Muscle layer of duodenum (tissue), 2 donors: ENCODE data around the gene C1GALT1.

ENCODE experiments used
- H3K27ac ChIP-seq: one replicate; pipeline ENCODE4 v1.7.0; 2013; ENCODE audit warnings: mild to moderate bottlenecking, low read length
- H3K27me3 ChIP-seq: one replicate; pipeline ENCODE4 v1.7.0; 2013; ENCODE audit warnings: low read depth, mild to moderate bottlenecking, control low read depth, low read length
- H3K36me3 ChIP-seq, 2 donors: one replicate each; pipeline ENCODE4 v1.7.0; 2013; ENCODE audit warnings: low read length in 2 of 2, control low read depth in 1 of 2, mild to moderate bottlenecking in 1 of 2; ENCODE audit not compliant: insufficient read depth in 2 of 2, control insufficient read depth in 1 of 2
- H3K4me1 ChIP-seq, 2 donors: one replicate each; pipeline ENCODE4 v1.7.0; 2013; ENCODE audit warnings: low read length in 2 of 2, mild to moderate bottlenecking in 2 of 2, control low read depth in 1 of 2, moderate library complexity in 1 of 2; ENCODE audit not compliant: insufficient read depth in 2 of 2, control insufficient read depth in 1 of 2
- H3K4me3 ChIP-seq, 2 donors: one replicate each; pipeline ENCODE4 v1.7.0; 2013; ENCODE audit warnings: low read length in 2 of 2, low read depth in 1 of 2, mild to moderate bottlenecking in 1 of 2
- H3K9me3 ChIP-seq, 2 donors: one replicate each; pipeline ENCODE4 v1.7.0; 2013; ENCODE audit warnings: low read length in 2 of 2, control low read depth in 1 of 2, mild to moderate bottlenecking in 1 of 2; ENCODE audit not compliant: control insufficient read depth in 1 of 2
- donor health status: healthy.

The C1GALT1 gene

GRCh38 chr7:7263297-7264230 lies 81.2 kb downstream of the C1GALT1 start:
- Histone ChIP-seq H3K36me3 (no peaks in the 10 kb centered on the region), H3K4me1 (no peaks in the 10 kb centered on the region), H3K4me3 (no peak overlapping the region), H3K9me3 (no peaks in the 10 kb centered on the region), H3K27ac (no peak overlapping the region), H3K27me3 (no peaks in the 10 kb centered on the region)

DNA sequence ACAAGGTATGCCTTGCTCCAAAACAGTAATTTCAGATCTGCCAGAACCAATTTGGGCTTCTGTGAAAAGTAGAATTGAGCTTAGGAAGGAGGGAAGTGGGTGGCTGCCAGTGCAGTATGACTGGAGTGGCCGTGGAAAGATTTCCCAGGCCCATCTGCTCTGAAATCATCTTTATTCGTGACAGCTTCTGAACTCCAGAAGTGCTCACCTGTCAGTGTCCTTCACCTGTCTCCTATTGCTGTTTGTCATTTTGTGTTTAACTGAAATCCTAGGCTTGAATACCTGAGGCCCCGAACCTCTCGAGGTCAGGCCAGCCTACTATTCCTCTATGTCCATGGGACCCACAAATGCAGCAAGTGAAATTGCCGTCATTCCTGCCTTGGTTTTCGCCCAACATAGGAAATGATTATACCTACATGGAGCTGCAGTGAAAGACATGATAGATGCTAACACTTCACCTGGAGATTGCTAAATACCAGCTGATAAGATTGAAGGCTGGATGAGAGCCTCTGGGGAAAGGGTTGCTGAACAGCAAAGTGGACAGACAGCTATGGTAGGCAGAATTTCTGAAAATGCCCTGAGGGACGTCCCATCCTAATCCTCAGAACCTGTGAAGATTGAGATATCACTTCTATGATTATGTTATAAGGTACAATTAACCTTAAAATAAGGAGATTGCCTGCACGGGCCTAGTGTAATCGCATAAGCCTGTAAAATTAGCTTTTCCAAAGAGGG lies 82.1 kb downstream of the C1GALT1 start:
- Histone ChIP-seq H3K27ac (no peak overlapping the region), H3K9me3 (no peaks in the 10 kb centered on the region)

GRCh38 chr7:7265081-7266075 lies 83.0 kb downstream of the C1GALT1 start:
- Histone ChIP-seq H3K9me3 (no peaks in the 10 kb centered on the region), H3K4me3 (no peak overlapping the region), H3K4me1 (no peaks in the 10 kb centered on the region), H3K27ac (no peak overlapping the region), H3K36me3 (no peaks in the 10 kb centered on the region), H3K27me3 (no peaks in the 10 kb centered on the region)

More for the DNA sequence above, 82.1 kb downstream of the C1GALT1 start:
- Histone ChIP-seq H3K4me1 (no peaks in the 10 kb centered on the region), H3K36me3 (no peaks in the 10 kb centered on the region), H3K4me3 (no peak overlapping the region), H3K27me3 (no peaks in the 10 kb centered on the region)

GRCh38 chr7:7266257-7266881 lies 84.0 kb downstream of the C1GALT1 start:
- Histone ChIP-seq H3K4me3 (no peak overlapping the region), H3K36me3 (no peaks in the 10 kb centered on the region), H3K9me3 (no peaks in the 10 kb centered on the region), H3K27me3 (no peaks in the 10 kb centered on the region), H3K27ac (no peak overlapping the region), H3K4me1 (no peaks in the 10 kb centered on the region)

DNA sequence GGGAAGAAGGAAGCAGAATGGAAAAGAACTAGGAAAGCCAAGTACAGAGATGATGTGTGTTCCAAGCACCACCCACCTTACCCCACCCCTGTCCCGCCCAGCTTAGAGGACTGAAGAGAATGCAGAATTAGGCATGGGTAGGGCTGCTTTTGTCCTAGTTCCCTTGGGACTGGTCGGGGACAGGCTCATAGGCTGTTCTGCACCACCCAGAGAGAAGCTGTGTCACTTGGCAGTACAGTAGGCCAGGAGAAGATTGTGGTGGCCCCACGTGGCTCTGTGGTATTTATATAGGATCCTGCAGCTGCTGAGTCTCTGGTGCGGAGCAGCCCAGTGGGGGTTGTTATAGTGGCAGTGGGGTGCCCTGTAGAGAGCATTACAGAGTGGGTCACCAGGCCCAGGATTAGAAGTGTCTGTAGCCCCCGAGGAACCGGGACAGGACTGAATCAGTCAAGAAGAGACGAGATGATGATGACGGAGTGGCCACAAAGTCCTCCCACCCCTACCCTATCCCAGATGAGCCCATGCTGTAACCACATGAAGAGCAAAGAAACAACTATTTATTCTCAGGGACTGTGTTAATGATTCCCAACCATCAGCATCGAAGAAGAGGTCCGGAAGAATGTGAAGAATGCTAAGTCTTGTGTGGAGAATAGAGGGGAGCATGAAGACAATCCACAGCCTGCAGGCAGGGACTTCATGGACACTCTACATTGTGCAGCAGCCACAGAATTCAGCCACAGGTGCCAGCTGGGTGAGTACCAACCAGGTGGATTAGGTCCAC lies 88.9 kb downstream of the C1GALT1 start:
- no peaks in the 10 kb centered on the region for H3K36me3 ChIP-seq
- H3K9me3 ChIP-seq, result no peaks in the 10 kb centered on the region
- no peak overlapping the region for H3K27ac ChIP-seq
- H3K27me3 ChIP-seq, result no peaks in the 10 kb centered on the region
- H3K4me1 ChIP-seq, result no peaks in the 10 kb centered on the region
- H3K4me3 ChIP-seq, result no peak overlapping the region

DNA sequence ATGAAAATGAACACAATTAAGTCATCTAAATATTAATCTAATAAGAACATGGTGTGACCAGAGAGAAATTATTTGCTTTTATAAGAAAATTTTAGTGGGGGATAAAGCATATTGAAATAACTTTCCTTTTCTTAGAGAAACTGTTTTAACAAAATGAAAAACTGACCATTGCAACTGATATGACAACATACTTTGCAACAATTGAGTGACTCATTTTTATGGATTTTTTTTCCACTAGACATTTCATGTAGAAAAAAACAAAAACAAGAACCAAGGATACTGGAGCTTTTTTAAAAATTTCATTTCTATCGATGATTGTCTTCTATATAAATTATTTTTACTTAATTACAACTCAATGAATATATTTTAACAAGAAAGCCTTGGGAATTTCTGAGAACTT lies 90.0 kb downstream of the C1GALT1 start:
- no peak overlapping the region for H3K4me3 ChIP-seq
- H3K9me3 ChIP-seq, result no peaks in the 10 kb centered on the region
- H3K4me1 ChIP-seq, result no peaks in the 10 kb centered on the region
- no peak overlapping the region for H3K27ac ChIP-seq
- H3K36me3 ChIP-seq, result no peaks in the 10 kb centered on the region
- no peaks in the 10 kb centered on the region for H3K27me3 ChIP-seq

- Histone ChIP-seq H3K36me3 (no peaks in the 10 kb centered on the region), H3K27ac (no peak overlapping the region), H3K9me3 (no peaks in the 10 kb centered on the region), H3K27me3 (no peaks in the 10 kb centered on the region), H3K4me1 (no peaks in the 10 kb centered on the region), H3K4me3 (no peak overlapping the region)
Observed at GRCh38 chr7:7274782-7275181, 92.4 kb downstream of the C1GALT1 start.

DNA sequence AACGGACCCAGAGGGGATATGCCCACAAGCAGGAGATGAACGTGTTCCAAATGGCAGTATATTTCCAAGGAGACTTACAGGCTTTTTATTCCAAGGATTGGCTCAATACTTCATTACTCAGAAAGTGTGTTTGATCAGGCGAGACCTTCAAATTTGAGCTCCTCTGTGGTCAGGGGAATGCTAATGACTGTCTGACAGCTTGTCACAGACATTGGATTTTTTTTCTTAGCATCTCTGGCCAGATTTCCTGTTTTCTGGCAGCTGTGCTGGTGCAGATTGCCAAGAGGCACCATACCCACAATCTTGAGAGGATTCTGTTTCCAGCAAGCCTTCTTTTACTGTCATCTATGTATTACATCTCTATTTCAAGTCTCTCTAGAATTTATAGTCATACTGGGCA lies 93.8 kb downstream of the C1GALT1 start:
- Histone ChIP-seq H3K27ac (no peak overlapping the region), H3K27me3 (no peaks in the 10 kb centered on the region), H3K4me1 (no peaks in the 10 kb centered on the region), H3K4me3 (no peak overlapping the region), H3K36me3 (no peaks in the 10 kb centered on the region), H3K9me3 (no peaks in the 10 kb centered on the region)

- no peaks in the 10 kb centered on the region for H3K36me3 ChIP-seq
- no peaks in the 10 kb centered on the region for H3K27me3 ChIP-seq
- no peak overlapping the region for H3K27ac ChIP-seq
- H3K4me3 ChIP-seq, result no peak overlapping the region
- H3K4me1 ChIP-seq, result no peaks in the 10 kb centered on the region
- no peaks in the 10 kb centered on the region for H3K9me3 ChIP-seq
Observed at GRCh38 chr7:7290429-7291122, 108.2 kb downstream of the C1GALT1 start.

DNA sequence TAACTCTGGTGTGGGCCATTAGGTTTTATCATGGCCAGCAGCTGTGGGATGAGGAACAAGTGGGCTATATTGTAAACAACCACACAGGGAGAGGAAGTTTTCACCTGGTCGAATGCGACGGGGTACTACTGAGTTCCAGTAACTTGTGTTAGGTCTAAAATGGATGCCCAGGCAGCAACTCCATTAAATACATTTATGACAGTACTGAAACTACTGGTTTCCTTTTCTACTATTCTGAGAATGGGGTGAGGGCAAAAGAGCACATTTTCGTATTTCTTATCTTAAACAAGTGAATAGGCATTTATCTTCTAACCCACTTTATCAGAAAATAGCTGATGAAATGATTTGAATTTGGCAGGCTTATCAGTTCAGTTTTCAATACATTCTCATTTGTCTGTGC lies 109.7 kb downstream of the C1GALT1 start:
- no peak overlapping the region for H3K4me3 ChIP-seq
- no peaks in the 10 kb centered on the region for H3K36me3 ChIP-seq
- no peaks in the 10 kb centered on the region for H3K4me1 ChIP-seq
- no peaks in the 10 kb centered on the region for H3K27me3 ChIP-seq
- H3K9me3 ChIP-seq, result no peaks in the 10 kb centered on the region
- H3K27ac ChIP-seq, result no peak overlapping the region
